Muscle of leg (tissue), 11 donors: ENCODE results near the gene CMIP. TPM values are rescaled to one million over a fixed set of nuclear protein-coding genes. Genes with fewer than 3 reads are reported as not detected.

Source experiments
- DNase-seq: peaks from one replicate; pipeline ENCODE4 v3.0.0; 2013
- H3K27ac ChIP-seq: one replicate; pipeline ENCODE4 v1.5.1; 2013; ENCODE audit warnings: mild to moderate bottlenecking, low read length, control low read depth
- H3K27me3 ChIP-seq: one replicate; pipeline ENCODE4 v1.6.1; 2013; ENCODE audit warnings: low read length; ENCODE audit not compliant: control insufficient read depth, insufficient read depth
- H3K36me3 ChIP-seq: one replicate; pipeline ENCODE4 v1.6.1; 2013; ENCODE audit warnings: low read length; ENCODE audit not compliant: control insufficient read depth, insufficient read depth
- H3K4me1 ChIP-seq: one replicate; pipeline ENCODE4 v1.6.1; 2013; ENCODE audit warnings: low read length; ENCODE audit not compliant: control insufficient read depth, insufficient read depth
- H3K4me3 ChIP-seq: one replicate; pipeline ENCODE4 v1.5.1; 2013; ENCODE audit warnings: low read length, control low read depth
- H3K9me3 ChIP-seq: replicated peaks from 2 replicates; pipeline ENCODE4 v1.6.1; 2013; ENCODE audit warnings: low read depth, low read length; ENCODE audit not compliant: control insufficient read depth
- WGBS: methylation state at CpG from one replicate; pipeline ENCODE4 v1.1.5; 2013; ENCODE audit warnings: missing lambda C conversion rate; ENCODE audit not compliant: insufficient coverage; 5-methylcytosine and 5-hydroxymethylcytosine counted together
- polyA plus RNA-seq, 8 donors: library from polyadenylated mRNA; unstranded; fragments of 120-200 nt; gene quantifications; one replicate each; pipeline versions ENCODE4 v1.2.1 to v1.2.3, GENCODE V29; 2013; ENCODE audit warnings: inconsistent platforms in 1 of 8, low replicate concordance in 1 of 8; ENCODE audit not compliant: insufficient read length in 8 of 8, insufficient read depth in 1 of 8
- total RNA-seq: library from RNA; stranded (reverse); fragments of 120-200 nt; gene quantifications from one replicate; pipeline ENCODE4 v1.2.4, GENCODE V29; 2013

The CMIP gene
- total and polyA plus RNA-seq, 9 donors: 5.5 to 24.3 (median 18.8) TPM

DNA sequence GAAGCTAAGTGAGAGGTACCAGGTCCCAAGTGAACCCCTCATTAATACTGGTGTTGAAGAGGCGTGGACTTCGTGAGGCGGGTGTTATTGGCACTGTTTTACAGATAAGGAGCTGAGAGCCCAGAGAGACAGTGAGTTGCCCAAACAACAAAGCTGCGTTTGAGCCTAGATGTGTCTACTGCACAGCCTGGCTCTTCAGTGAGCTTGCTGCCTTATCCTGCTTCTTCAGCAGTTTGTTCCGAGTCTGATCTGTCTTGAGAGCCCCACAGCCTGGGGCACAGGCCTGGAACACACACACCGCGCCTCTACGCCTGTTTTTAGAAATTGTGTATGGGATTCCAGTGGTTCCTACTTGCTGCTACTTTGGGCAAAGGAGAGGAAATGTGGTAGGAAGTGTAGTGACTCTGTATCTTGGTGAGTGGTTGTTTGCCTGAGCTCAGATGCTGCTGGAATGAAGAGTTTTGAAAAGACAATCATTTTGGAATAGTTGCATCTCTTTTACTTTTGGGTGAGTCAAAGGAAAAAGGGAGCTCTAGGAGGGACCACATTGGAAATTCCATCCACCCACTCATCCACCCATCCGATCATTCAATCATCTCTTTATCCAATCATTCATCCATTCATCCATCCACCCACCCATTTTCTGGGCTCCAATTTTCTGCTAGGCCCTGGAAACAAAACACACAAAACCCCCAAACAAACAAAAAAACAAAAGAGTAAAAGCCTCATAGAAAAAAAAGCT is 312.2 kb downstream of the CMIP start:
- Histone ChIP-seq H3K27ac (no peak overlapping the region), H3K27me3 (peaks cover 2% of the 10 kb centered on the region), H3K4me1 (peaks cover 2% of the 10 kb centered on the region), H3K4me3 (no peak overlapping the region), H3K36me3 (no peaks in the 10 kb centered on the region), H3K9me3 (no peaks in the 10 kb centered on the region)
- DNase-seq: no peak
- 59% methylated on average over 9 of the region's 9 CpGs for WGBS

DNA sequence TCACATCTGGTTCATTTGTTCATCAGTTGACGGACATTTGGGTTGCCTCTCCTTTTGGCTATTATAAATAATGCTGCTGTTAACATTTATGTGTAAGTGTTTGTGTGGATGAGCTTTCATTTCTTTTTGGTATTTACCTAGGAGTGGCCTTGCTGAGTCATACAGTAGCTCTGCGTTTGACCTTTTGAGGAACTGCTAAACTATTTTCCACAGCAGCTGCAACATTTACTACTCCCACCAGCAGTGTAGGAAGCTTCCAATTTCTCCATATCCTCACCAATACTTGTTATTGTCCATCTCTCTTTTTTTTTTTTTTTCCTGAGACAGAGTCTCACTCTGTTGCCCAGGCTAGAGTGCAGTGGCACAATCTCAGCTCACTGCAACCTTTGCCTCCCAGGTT is 313.8 kb downstream of the CMIP start:
- no peak for DNase-seq

More for the DNA sequence above, 313.8 kb downstream of the CMIP start:
- Histone ChIP-seq H3K36me3 (no peaks in the 10 kb centered on the region), H3K4me3 (no peak overlapping the region), H3K4me1 (no peaks in the 10 kb centered on the region), H3K27ac (no peak overlapping the region), H3K27me3 (peaks cover 2% of the 10 kb centered on the region), H3K9me3 (no peaks in the 10 kb centered on the region)
- no CpG with 5 or more reads among the region's 2 CpGs for WGBS

Other genes with a start within 250 kb of the CMIP start
- not detected for gene BCO1, start 206.1 kb upstream of the CMIP start, total RNA-seq
- under 1 TPM in 3 of 8 donors, not detected in 5; 0.04 to 0.39 (median 0.08) TPM for gene BCO1, start 206.1 kb upstream of the CMIP start, polyA plus RNA-seq
- 7.2 TPM for gene GAN, start 129.8 kb upstream of the CMIP start, total RNA-seq
- 1 to 10 TPM; 1.8 to 3.5 (median 2.3) TPM for gene GAN, start 129.8 kb upstream of the CMIP start, polyA plus RNA-seq